HG03060 (cell line): Measurements from ENCODE around the gene PCP4.

Experiments
- ATAC-seq: cut with Tn5 transposase; IDR thresholded peaks from one replicate; pipeline ENCODE4 v1.9.1; 2021; ENCODE audit warnings: low read depth, moderate number of reproducible peaks; ENCODE audit not compliant: unreplicated experiment

PCP4 gene

DNA sequence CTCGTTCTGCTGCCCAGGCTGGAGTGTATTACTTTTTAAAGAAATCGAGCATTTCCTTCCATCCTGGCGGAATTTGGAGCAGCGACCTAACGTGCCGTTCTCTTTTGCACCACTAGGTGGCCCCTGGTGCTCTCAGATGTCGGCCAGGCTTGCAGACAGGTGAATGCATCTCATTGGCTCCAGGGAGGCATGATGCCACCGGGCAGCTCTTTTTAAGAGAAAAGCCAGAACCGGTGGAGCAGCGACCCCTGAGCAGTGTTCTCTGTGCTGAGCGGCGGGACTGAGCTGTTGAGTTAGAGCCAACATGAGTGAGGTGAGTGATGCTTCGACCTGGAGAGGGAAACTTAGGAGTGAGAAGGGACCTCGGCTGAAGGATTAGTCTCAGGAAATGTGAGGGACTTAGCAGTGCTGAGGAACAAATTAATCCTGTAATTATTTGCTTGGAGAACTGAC is at the start of gene PCP4:
Gene PCP4, plus strand, starts transcription at position 241 of the 453 bp plus-strand sequence. Its CDS starts 64 bp downstream, at position 305.
- ATAC-seq = no peak

GRCh38 chr21:39818557-39818956 is 48.7 kb upstream of the PCP4 start:
- ATAC-seq = no peak

GRCh38 chr21:39822042-39822441 is 45.2 kb upstream of the PCP4 start:
- no peak for ATAC-seq

GRCh38 chr21:39825250-39825649 is 42.0 kb upstream of the PCP4 start:
- no peak for ATAC-seq

- no peak for ATAC-seq
Observed at GRCh38 chr21:39834543-39834942, 32.7 kb upstream of the PCP4 start.

GRCh38 chr21:39837861-39838359 is 29.3 kb upstream of the PCP4 start:
- no peak for ATAC-seq

GRCh38 chr21:39840373-39841097 is 26.7 kb upstream of the PCP4 start:
- ATAC-seq = no peak

- ATAC-seq = no peak
Observed at GRCh38 chr21:39842741-39843459, 24.3 kb upstream of the PCP4 start.

DNA sequence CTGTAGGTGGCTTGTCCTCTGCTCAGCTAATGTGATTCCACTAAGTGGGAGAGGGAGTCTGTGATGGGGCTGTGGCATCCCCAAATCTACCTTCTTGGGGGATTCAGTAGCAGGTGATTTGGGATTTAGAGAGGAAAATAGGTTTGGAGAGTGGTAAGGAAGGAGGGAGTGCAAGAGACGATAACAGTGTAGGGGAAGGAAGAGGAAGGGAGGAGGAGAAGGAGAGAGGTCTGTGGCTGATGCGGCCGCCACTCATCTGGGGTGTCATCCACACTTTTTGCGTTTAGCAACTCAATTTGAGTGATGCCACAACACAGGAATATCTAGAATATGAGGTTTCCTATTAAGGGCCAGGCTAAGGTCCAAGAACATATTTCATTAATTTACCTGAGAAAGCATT is 23.8 kb upstream of the PCP4 start:
- no peak for ATAC-seq

DNA sequence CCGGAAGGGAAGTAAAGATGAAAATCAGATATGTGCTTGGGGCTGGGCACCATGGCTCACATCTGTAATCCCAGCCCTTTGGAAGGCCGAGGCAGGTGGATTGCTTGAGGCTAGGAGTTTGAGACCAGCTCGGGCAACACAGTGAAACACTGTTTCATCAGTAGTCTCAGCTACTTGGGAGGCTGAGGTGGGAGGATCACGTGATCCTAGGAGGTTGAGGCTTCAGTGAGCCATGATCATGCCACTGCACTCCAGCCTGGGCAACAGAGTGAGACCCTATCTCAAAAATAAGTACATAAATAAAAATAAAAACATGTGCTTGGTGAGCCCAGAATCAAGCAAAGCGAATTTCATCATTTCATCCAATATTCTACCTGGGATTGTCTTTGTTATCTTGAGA is 23.3 kb upstream of the PCP4 start:
- ATAC-seq = no peak

DNA sequence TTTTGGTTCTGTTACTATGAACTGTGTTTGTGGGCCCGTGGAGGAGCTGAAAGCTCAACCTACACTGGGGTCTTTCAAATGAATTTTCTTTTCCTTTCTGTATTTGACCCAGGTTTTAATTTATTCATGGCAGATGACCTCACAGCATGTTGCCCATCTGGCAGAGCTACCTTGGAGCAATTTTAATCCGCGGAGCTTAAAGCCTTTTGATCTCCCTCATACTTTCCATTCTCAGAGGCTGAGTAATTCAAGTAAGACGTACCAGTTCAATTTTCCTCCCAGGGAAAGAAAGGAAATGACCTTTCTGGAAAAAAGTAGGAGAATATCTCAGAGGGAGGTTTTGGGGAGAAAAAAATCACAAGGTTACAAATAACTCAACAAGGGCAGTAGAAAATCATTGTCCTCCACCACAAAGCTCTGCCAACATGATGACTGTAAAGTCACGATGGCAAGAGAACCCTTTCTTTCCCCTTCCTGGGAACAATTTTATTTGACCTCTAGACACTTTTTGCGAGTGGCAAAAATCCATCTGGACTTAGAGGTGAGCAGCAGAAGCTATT is 21.6 kb upstream of the PCP4 start:
- ATAC-seq = no peak

- ATAC-seq = no peak
Observed at GRCh38 chr21:39847877-39848276, 19.4 kb upstream of the PCP4 start.

DNA sequence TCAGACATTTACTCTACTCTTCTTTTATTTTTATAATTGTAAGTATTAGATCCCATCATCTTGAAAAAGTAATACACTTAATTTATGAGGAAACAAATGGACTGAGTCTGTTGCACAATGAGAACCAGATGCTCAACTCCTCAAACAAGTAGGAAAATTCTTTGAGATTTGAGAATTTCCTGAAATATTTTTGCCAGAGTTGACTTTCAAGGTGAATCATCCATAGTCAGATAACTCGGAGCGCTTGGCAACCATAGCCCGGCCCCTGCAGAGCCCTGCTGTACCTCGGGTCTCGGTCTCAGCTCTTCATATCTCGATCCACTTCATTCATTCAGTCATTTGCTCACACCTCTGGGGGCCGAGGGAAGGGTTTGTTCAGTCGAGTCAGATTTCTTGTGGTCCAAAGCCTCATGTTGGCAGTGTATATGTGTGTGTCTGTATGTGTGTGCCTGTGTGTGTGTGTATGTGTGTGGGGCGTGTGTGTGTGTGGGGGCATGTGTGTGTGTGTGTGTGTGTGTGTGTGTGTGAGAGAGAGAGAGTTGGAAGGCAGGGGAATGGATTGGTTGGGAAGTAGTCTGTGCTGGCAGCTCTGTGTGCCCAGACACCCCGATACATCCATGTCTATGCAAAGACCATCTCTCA is 18.1 kb upstream of the PCP4 start:
- ATAC-seq = no peak

- no peak for ATAC-seq
Observed at GRCh38 chr21:39850333-39850732, 16.9 kb upstream of the PCP4 start.

- ATAC-seq = no peak
Observed at GRCh38 chr21:39851002-39851618, 16.1 kb upstream of the PCP4 start.

GRCh38 chr21:39852021-39852721 is 15.1 kb upstream of the PCP4 start:
- no peak for ATAC-seq

GRCh38 chr21:39852726-39853500 is 14.3 kb upstream of the PCP4 start:
- ATAC-seq = no peak

- no peak for ATAC-seq
Observed at GRCh38 chr21:39854572-39854971, 12.7 kb upstream of the PCP4 start.

DNA sequence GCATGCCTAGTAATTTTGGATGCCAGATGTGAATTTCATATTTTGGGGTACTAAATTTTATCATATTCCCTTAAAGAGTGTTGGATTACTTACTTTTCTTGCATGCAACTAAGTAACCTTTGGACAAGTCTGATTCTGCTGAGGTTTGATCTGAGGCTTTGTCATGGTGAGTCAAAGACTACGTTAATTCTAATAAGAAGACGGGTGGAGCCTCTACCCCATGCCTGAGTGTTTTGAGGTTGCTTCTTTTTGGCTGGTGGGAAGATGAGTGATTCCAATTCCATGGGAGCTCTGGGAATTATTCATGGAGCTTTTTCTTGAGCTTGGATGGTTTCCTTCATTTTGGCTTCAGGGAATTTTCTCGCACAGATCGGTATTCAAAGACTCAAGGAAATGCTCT is 11.6 kb upstream of the PCP4 start:
- no peak for ATAC-seq
